ENCODE results near the gene DCHS1. TPM values are rescaled to one million over a fixed set of nuclear protein-coding genes. Genes with fewer than 3 reads are reported as not detected.
A peak's percentile ranks its signal among the peaks of the same experiment; 100 is the strongest.

DCHS1 gene
- total RNA-seq, 1 experiment from 2014 or later = 14.2 TPM

DNA sequence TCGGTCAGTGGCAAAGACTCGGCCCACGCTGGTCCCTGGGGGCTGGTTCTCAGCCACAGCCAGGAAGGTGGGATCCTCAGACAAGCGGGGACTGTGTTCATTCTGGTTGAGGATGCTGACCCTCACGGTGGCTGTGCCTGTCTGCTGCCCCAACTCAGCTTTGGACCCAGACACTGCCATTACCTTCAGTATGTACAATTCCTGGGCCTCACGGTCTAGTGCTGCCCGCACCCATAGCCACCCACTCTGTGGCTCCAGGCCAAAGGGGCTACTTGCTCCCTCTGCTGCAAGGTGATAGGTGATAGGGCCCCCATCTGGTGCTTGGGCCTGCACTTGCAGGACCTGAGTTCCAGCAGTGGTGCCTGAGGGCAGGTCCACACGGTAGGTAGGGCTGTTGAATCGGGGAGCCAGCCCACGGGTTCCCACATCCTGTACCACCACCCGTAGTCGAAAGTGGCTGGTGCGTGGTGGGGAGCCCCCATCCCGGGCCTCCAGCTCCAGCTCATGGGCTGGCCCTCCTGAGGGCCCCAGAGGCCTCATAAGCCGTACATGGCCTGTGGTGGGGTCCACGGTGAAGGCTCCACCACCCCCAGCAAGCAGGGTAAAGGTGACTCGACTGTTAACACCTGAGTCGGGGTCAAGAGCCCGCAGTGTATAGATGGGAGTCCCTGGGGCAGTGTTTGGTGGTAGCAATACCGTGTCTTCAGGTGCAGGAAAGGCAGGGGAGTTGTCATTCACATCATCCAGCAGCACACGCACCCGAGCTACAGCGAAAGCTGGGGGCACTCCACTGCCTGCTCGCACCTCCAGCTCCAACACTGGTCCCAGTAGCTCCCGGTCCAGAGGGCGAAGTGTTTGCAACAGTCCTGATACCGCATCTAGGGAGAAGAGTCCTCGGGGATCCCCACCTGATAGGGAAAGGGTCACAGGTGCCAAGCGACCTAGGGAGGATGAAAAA, 23.2 kb downstream of the DCHS1 start (continued):
- TF ChIP-seq, protein P1, sequence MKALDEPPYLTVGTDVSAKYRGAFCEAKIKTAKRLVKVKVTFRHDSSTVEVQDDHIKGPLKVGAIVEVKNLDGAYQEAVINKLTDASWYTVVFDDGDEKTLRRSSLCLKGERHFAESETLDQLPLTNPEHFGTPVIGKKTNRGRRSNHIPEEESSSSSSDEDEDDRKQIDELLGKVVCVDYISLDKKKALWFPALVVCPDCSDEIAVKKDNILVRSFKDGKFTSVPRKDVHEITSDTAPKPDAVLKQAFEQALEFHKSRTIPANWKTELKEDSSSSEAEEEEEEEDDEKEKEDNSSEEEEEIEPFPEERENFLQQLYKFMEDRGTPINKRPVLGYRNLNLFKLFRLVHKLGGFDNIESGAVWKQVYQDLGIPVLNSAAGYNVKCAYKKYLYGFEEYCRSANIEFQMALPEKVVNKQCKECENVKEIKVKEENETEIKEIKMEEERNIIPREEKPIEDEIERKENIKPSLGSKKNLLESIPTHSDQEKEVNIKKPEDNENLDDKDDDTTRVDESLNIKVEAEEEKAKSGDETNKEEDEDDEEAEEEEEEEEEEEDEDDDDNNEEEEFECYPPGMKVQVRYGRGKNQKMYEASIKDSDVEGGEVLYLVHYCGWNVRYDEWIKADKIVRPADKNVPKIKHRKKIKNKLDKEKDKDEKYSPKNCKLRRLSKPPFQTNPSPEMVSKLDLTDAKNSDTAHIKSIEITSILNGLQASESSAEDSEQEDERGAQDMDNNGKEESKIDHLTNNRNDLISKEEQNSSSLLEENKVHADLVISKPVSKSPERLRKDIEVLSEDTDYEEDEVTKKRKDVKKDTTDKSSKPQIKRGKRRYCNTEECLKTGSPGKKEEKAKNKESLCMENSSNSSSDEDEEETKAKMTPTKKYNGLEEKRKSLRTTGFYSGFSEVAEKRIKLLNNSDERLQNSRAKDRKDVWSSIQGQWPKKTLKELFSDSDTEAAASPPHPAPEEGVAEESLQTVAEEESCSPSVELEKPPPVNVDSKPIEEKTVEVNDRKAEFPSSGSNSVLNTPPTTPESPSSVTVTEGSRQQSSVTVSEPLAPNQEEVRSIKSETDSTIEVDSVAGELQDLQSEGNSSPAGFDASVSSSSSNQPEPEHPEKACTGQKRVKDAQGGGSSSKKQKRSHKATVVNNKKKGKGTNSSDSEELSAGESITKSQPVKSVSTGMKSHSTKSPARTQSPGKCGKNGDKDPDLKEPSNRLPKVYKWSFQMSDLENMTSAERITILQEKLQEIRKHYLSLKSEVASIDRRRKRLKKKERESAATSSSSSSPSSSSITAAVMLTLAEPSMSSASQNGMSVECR (CRISPR knock-in tag; IDR thresholded peaks at IDR 0.05; ENCODE audit: borderline replicate concordance) = no peak
- TF ChIP-seq, protein P2, sequence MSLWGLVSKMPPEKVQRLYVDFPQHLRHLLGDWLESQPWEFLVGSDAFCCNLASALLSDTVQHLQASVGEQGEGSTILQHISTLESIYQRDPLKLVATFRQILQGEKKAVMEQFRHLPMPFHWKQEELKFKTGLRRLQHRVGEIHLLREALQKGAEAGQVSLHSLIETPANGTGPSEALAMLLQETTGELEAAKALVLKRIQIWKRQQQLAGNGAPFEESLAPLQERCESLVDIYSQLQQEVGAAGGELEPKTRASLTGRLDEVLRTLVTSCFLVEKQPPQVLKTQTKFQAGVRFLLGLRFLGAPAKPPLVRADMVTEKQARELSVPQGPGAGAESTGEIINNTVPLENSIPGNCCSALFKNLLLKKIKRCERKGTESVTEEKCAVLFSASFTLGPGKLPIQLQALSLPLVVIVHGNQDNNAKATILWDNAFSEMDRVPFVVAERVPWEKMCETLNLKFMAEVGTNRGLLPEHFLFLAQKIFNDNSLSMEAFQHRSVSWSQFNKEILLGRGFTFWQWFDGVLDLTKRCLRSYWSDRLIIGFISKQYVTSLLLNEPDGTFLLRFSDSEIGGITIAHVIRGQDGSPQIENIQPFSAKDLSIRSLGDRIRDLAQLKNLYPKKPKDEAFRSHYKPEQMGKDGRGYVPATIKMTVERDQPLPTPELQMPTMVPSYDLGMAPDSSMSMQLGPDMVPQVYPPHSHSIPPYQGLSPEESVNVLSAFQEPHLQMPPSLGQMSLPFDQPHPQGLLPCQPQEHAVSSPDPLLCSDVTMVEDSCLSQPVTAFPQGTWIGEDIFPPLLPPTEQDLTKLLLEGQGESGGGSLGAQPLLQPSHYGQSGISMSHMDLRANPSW (CRISPR knock-in tag; conservative IDR thresholded peaks at IDR 0.05; ENCODE audit: low read depth) = no peak
- TF ChIP-seq NFATC4 (CRISPR knock-in tag; IDR thresholded peaks at IDR 0.05) (no peak), KAT7 (CRISPR knock-in tag; IDR thresholded peaks at IDR 0.05; ENCODE audit: borderline replicate concordance) (no peak), TEAD4 (CRISPR knock-in tag; IDR thresholded peaks at IDR 0.05) (no peak), GTF2I (CRISPR knock-in tag; conservative IDR thresholded peaks at IDR 0.05) (no peak), ZNF671 (CRISPR knock-in tag; IDR thresholded peaks at IDR 0.05) (no peak)
- TF ChIP-seq, protein P3, sequence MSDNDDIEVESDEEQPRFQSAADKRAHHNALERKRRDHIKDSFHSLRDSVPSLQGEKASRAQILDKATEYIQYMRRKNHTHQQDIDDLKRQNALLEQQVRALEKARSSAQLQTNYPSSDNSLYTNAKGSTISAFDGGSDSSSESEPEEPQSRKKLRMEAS (CRISPR knock-in tag; IDR thresholded peaks at IDR 0.05) = no peak
- TF ChIP-seq, protein P4, sequence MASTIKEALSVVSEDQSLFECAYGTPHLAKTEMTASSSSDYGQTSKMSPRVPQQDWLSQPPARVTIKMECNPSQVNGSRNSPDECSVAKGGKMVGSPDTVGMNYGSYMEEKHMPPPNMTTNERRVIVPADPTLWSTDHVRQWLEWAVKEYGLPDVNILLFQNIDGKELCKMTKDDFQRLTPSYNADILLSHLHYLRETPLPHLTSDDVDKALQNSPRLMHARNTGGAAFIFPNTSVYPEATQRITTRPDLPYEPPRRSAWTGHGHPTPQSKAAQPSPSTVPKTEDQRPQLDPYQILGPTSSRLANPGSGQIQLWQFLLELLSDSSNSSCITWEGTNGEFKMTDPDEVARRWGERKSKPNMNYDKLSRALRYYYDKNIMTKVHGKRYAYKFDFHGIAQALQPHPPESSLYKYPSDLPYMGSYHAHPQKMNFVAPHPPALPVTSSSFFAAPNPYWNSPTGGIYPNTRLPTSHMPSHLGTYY (CRISPR knock-in tag; IDR thresholded peaks at IDR 0.05) = no peak

DNA sequence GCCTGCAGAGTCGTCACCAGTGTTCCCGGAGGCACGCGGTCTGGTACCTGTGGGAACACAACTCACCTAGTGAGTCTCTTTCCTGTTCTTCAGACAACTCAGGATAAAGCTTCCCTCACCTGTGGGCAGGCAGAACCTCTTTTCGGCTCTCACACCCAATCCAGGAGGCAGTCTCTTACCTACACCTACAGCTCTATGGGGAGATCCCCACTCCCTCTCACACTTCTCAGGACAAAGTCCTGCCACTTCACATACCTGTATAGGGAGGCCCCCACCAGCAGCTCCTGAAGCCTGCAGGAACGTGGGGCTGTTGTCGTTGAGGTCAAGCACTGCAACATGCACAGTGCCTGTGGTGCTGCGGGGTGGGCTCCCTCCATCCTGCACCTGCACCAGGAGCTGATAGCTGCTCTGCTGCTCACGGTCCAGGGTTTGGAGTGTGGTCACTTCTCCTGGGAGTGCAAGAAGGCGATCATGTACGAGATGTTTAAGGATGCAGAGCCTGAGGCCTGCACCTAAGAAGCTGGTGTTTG, 24.2 kb downstream of the DCHS1 start:
- peaks cover 41% of the 10 kb centered on the region for H3K27me3 Mint-ChIP-seq (ENCODE audit: low read depth)
- POLR2A ChIA-PET = interaction anchor here (1.1 kb wide), 1 partner anchor 60 kb away, joined by 3 read pairs; no protein-coding TSS in a partner anchor
- CTCF ChIA-PET = interaction anchor here (0.8 to 2.5 kb wide), 5 partner anchors 20 to 100 kb away, joined by 3 to 10 read pairs (median 3); partner anchors contain the start of genes MRPL17 and TAF10
- H3K27ac Mint-ChIP-seq = no peak overlapping the region
- no peaks in the 10 kb centered on the region for H3K36me3 Mint-ChIP-seq
- DNase-seq (ENCODE audit: low spot score) (no peak), ATAC-seq (no peak)
- peak overlapping the region; percentile 37 for H3K4me3 Mint-ChIP-seq
- H3K4me1 Mint-ChIP-seq = peaks cover 8% of the 10 kb centered on the region; the same call in 1 of the 2 replicates
- no peaks in the 10 kb centered on the region for H3K9me3 Mint-ChIP-seq
- TF ChIP-seq, protein P5, sequence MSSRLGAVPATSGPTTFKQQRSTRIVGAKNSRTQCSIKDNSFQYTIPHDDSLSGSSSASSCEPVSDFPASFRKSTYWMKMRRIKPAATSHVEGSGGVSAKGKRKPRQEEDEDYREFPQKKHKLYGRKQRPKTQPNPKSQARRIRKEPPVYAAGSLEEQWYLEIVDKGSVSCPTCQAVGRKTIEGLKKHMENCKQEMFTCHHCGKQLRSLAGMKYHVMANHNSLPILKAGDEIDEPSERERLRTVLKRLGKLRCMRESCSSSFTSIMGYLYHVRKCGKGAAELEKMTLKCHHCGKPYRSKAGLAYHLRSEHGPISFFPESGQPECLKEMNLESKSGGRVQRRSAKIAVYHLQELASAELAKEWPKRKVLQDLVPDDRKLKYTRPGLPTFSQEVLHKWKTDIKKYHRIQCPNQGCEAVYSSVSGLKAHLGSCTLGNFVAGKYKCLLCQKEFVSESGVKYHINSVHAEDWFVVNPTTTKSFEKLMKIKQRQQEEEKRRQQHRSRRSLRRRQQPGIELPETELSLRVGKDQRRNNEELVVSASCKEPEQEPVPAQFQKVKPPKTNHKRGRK (CRISPR knock-in tag; IDR thresholded peaks at IDR 0.05; ENCODE audit: borderline replicate concordance) = no peak
- TF ChIP-seq ZNF423 (CRISPR knock-in tag; IDR thresholded peaks at IDR 0.05) = no peak
- no peak for TF ChIP-seq PRRX2 (CRISPR knock-in tag; IDR thresholded peaks at IDR 0.05)
- no peak for TF ChIP-seq SOX15 (CRISPR knock-in tag; IDR thresholded peaks at IDR 0.05)
- TF ChIP-seq, protein P6, sequence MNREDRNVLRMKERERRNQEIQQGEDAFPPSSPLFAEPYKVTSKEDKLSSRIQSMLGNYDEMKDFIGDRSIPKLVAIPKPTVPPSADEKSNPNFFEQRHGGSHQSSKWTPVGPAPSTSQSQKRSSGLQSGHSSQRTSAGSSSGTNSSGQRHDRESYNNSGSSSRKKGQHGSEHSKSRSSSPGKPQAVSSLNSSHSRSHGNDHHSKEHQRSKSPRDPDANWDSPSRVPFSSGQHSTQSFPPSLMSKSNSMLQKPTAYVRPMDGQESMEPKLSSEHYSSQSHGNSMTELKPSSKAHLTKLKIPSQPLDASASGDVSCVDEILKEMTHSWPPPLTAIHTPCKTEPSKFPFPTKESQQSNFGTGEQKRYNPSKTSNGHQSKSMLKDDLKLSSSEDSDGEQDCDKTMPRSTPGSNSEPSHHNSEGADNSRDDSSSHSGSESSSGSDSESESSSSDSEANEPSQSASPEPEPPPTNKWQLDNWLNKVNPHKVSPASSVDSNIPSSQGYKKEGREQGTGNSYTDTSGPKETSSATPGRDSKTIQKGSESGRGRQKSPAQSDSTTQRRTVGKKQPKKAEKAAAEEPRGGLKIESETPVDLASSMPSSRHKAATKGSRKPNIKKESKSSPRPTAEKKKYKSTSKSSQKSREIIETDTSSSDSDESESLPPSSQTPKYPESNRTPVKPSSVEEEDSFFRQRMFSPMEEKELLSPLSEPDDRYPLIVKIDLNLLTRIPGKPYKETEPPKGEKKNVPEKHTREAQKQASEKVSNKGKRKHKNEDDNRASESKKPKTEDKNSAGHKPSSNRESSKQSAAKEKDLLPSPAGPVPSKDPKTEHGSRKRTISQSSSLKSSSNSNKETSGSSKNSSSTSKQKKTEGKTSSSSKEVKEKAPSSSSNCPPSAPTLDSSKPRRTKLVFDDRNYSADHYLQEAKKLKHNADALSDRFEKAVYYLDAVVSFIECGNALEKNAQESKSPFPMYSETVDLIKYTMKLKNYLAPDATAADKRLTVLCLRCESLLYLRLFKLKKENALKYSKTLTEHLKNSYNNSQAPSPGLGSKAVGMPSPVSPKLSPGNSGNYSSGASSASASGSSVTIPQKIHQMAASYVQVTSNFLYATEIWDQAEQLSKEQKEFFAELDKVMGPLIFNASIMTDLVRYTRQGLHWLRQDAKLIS (CRISPR knock-in tag; IDR thresholded peaks at IDR 0.05; ENCODE audit: borderline replicate concordance) = no peak
- no peak for TF ChIP-seq SP1 (CRISPR knock-in tag; conservative IDR thresholded peaks at IDR 0.05)
- TF ChIP-seq, protein P7, sequence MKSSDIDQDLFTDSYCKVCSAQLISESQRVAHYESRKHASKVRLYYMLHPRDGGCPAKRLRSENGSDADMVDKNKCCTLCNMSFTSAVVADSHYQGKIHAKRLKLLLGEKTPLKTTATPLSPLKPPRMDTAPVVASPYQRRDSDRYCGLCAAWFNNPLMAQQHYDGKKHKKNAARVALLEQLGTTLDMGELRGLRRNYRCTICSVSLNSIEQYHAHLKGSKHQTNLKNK (CRISPR knock-in tag; IDR thresholded peaks at IDR 0.05) = no peak
